ENCODE data around the gene PITX1. TPM values are rescaled to one million over a fixed set of nuclear protein-coding genes. Genes with fewer than 3 reads are reported as not detected.

PITX1 gene
- total and polyA plus RNA-seq, 2 donors (not counting 3 experiments of a cell fraction or from before 2014, with no cell fraction given), result 0.48 to 6.0 TPM

- Histone ChIP-seq H3K27ac (ENCODE audit: insufficient read depth, low read depth, low read length) (no peak overlapping the region), H3K36me3 (ENCODE audit: control insufficient read depth in 2 of 2, extremely low read depth in 1 of 2, insufficient read depth in 2 of 2, low read length in 2 of 2) (no peaks in the 10 kb centered on the region), H3K27me3 (ENCODE audit: control insufficient read depth in 2 of 2, insufficient read depth in 2 of 2, low read length in 2 of 2) (peaks cover 65 to 78% of the 10 kb centered on the region in 2 experiments), H3K9ac (replicated peaks; ENCODE audit: extremely low read depth, insufficient read depth, low read length) (no peak overlapping the region), H3K79me2 (ENCODE audit: control insufficient read depth, insufficient read depth, low read length) (no peaks in the 10 kb centered on the region), H4K20me1 (replicated peaks; ENCODE audit: control insufficient read depth, extremely low read depth, insufficient read depth, low read length) (no peaks in the 10 kb centered on the region), H3K9me1 (replicated peaks; ENCODE audit: control insufficient read depth, extremely low read depth, insufficient read depth, low read length) (no peaks in the 10 kb centered on the region), H3K9me3 (replicated peaks; ENCODE audit: control insufficient read depth, insufficient read depth, low read length) (no peaks in the 10 kb centered on the region), H2AFZ (ENCODE audit: low read depth, low read length) (no peak overlapping the region), H3K4me2 (ENCODE audit: insufficient read depth, low read length) (no peak overlapping the region), H3K4me3 (replicated peaks in 1 of 3; ENCODE audit: insufficient read depth in 1 of 3, low read depth in 1 of 3, low read length in 3 of 3) (no peak overlapping the region), H3K4me1 (ENCODE audit: control insufficient read depth, extremely low read depth, insufficient read depth, low read length) (peaks cover 5% of the 10 kb centered on the region)
- dilution Hi-C loops (cut with MboI; ENCODE audit: extremely low pct_ligation_motif_present, low sequenced_read_pairs), result no loop called here
- TF ChIP-seq EZH2 (IDR thresholded peaks at IDR 0.05; ENCODE audit: borderline replicate concordance, low read depth, low read length, severe bottlenecking), result peak; percentile 98
- no peak for TF ChIP-seq JUN (IDR thresholded peaks at IDR 0.05; ENCODE audit: borderline replicate concordance, insufficient read depth, insufficient read length, low read depth)
- TF ChIP-seq MYC (IDR thresholded peaks at IDR 0.05; ENCODE audit: low read depth, low read length), result no peak
- no peak for TF ChIP-seq CTCF (IDR thresholded peaks at IDR 0.05; ENCODE audit: extremely low read depth in 1 of 2, insufficient read depth in 1 of 2, low read depth in 1 of 2, low read length in 2 of 2)
- no peak for TF ChIP-seq GATA2 (IDR thresholded peaks at IDR 0.05; ENCODE audit: insufficient read depth, insufficient read length, low read depth, low read length)
- no peak for TF ChIP-seq POLR2AphosphoS5 (IDR thresholded peaks at IDR 0.05; ENCODE audit: insufficient read depth, low read depth, low read length)
- DNase-seq (ENCODE audit: low read depth, low spot score) (no peak), FAIRE-seq (no peak)
- intact Hi-C loops (cut with micrococcal nuclease), result loop anchor here (5.0 kb wide), 1 partner anchor 163 kb away; no protein-coding TSS in a partner anchor
- CTCF ChIA-PET, result interaction anchor here (1.1 to 1.3 kb wide), 2 partner anchors 15 to 162 kb away, joined by 4 read pairs; no protein-coding TSS in a partner anchor
- POLR2A ChIA-PET, result no interaction called here
- no TSS peak for BruUV-seq (replicated peaks)
These were observed 5.1 kb downstream of the PITX1 start for GRCh38 chr5:135028791-135029476.
